ENCODE data around the gene ZNF473. TPM values are rescaled to one million over a fixed set of nuclear protein-coding genes. Genes with fewer than 3 reads are reported as not detected.
"Not testable (repeated sequence)": the region's sequence is repeated elsewhere in the genome, so short reads cannot be mapped to it uniquely, and the experiment has no call there.

The ZNF473 gene
- polyA plus RNA-seq, 1 donor (not counting 4 experiments of a cell fraction or from before 2014, with no cell fraction given) = 7.7 TPM

- H3K9ac ChIP-seq (ENCODE audit: control insufficient read depth, extremely low read depth, insufficient read depth, low read length); H3K79me2 ChIP-seq (ENCODE audit: control insufficient read depth, insufficient read depth, low read length); H3K4me3 ChIP-seq (ENCODE audit: control insufficient read depth in 2 of 3, extremely low read depth in 1 of 3, insufficient read depth in 2 of 3, low read depth in 1 of 3, low read length in 3 of 3); H2AFZ ChIP-seq (ENCODE audit: control insufficient read depth, low read length); FAIRE-seq; H3K27ac ChIP-seq (ENCODE audit: control insufficient read depth, insufficient read depth, low read length); H3K36me3 ChIP-seq (ENCODE audit: control insufficient read depth in 2 of 2, extremely low read depth in 1 of 2, insufficient read depth in 2 of 2, low read length in 2 of 2); H3K27me3 ChIP-seq (ENCODE audit: control insufficient read depth, extremely low read depth, insufficient read depth, low read length); dilution Hi-C loops (cut with MboI; ENCODE audit: extremely low pct_ligation_motif_present, low sequenced_read_pairs); H4K20me1 ChIP-seq (ENCODE audit: control insufficient read depth, extremely low read depth, insufficient read depth, low read length); H3K4me2 ChIP-seq (ENCODE audit: control insufficient read depth, extremely low read depth, insufficient read depth, low read depth, low read length); H3K9me3 ChIP-seq (ENCODE audit: control insufficient read depth, low read depth, low read length); DNase-seq (ENCODE audit: low read depth, low spot score); H3K9me1 ChIP-seq (ENCODE audit: control insufficient read depth, extremely low read depth, insufficient read depth, low read length); H3K4me1 ChIP-seq (ENCODE audit: control insufficient read depth, extremely low read depth, insufficient read depth, low read length): not testable (repeated sequence)
Observed at GRCh38 chr19:50099696-50100095, 73.9 kb downstream of the ZNF473 start.

GRCh38 chr19:50100946-50101345 is 75.1 kb downstream of the ZNF473 start:
- H3K27ac ChIP-seq (ENCODE audit: control insufficient read depth, insufficient read depth, low read length); FAIRE-seq; H3K36me3 ChIP-seq (ENCODE audit: control insufficient read depth in 2 of 2, extremely low read depth in 1 of 2, insufficient read depth in 2 of 2, low read length in 2 of 2); H3K9ac ChIP-seq (ENCODE audit: control insufficient read depth, extremely low read depth, insufficient read depth, low read length); H3K27me3 ChIP-seq (ENCODE audit: control insufficient read depth, extremely low read depth, insufficient read depth, low read length); H3K9me1 ChIP-seq (ENCODE audit: control insufficient read depth, extremely low read depth, insufficient read depth, low read length); H3K4me1 ChIP-seq (ENCODE audit: control insufficient read depth, extremely low read depth, insufficient read depth, low read length); H2AFZ ChIP-seq (ENCODE audit: control insufficient read depth, low read length); H3K79me2 ChIP-seq (ENCODE audit: control insufficient read depth, insufficient read depth, low read length); H3K4me3 ChIP-seq (ENCODE audit: control insufficient read depth in 2 of 3, extremely low read depth in 1 of 3, insufficient read depth in 2 of 3, low read depth in 1 of 3, low read length in 3 of 3); DNase-seq (ENCODE audit: low read depth, low spot score); H3K4me2 ChIP-seq (ENCODE audit: control insufficient read depth, extremely low read depth, insufficient read depth, low read depth, low read length); H4K20me1 ChIP-seq (ENCODE audit: control insufficient read depth, extremely low read depth, insufficient read depth, low read length); H3K9me3 ChIP-seq (ENCODE audit: control insufficient read depth, low read depth, low read length); dilution Hi-C loops (cut with MboI; ENCODE audit: extremely low pct_ligation_motif_present, low sequenced_read_pairs): not testable (repeated sequence)

Other genes starting within 250 kb of the ZNF473 start
- 2.6 to 4.7 TPM (median 3.7 TPM) in 3 replicates for gene FUZ, start 212.7 kb upstream of the ZNF473 start, polyA plus RNA-seq
- 12.5 to 37.0 TPM (median 13.9 TPM) in 3 replicates for gene MED25, start 207.7 kb upstream of the ZNF473 start, polyA plus RNA-seq
- 22.9 to 49.0 TPM (median 32.1 TPM) in 3 replicates for gene PTOV1, start 174.8 kb upstream of the ZNF473 start, polyA plus RNA-seq
- 19.3 to 26.4 TPM (median 19.6 TPM) in 3 replicates for gene PNKP, start 158.4 kb upstream of the ZNF473 start, polyA plus RNA-seq
- 27.2 to 43.8 TPM (median 28.8 TPM) in 3 replicates for gene AKT1S1, start 148.7 kb upstream of the ZNF473 start, polyA plus RNA-seq
- gene TBC1D17, start 148.3 kb upstream of the ZNF473 start, polyA plus RNA-seq = 9.0 to 25.6 TPM (median 9.4 TPM) in 3 replicates
- gene IL4I1, start 129.1 kb upstream of the ZNF473 start, polyA plus RNA-seq = 0.09 to 0.22 TPM (median 0.13 TPM) in 3 replicates
- gene ATF5, start 96.8 kb upstream of the ZNF473 start, polyA plus RNA-seq = 4.6 to 9.3 TPM (median 6.0 TPM) in 3 replicates
- 10.1 to 16.6 TPM (median 12.9 TPM) in 3 replicates for gene NUP62, start 96.5 kb upstream of the ZNF473 start, polyA plus RNA-seq
- not detected in 3 replicates for gene SIGLEC11, start 64.8 kb upstream of the ZNF473 start, polyA plus RNA-seq
- gene VRK3, start 633 bp upstream of the ZNF473 start, polyA plus RNA-seq = 15.6 to 36.0 TPM (median 16.2 TPM) in 3 replicates
- not detected in 3 replicates for gene IZUMO2, start 137.3 kb downstream of the ZNF473 start, polyA plus RNA-seq
- gene MYH14, start 177.6 kb downstream of the ZNF473 start, polyA plus RNA-seq = 0.14 to 0.55 TPM (median 0.20 TPM) in 3 replicates

All from keratinocyte (primary cell).